ENCODE results near the gene SIVA1. TPM values are rescaled to one million over a fixed set of nuclear protein-coding genes. Genes with fewer than 3 reads are reported as not detected.

The SIVA1 gene
- polyA plus RNA-seq, 1 of the 3 experiments (the other 2 are of a cell fraction) = 137 TPM

DNA sequence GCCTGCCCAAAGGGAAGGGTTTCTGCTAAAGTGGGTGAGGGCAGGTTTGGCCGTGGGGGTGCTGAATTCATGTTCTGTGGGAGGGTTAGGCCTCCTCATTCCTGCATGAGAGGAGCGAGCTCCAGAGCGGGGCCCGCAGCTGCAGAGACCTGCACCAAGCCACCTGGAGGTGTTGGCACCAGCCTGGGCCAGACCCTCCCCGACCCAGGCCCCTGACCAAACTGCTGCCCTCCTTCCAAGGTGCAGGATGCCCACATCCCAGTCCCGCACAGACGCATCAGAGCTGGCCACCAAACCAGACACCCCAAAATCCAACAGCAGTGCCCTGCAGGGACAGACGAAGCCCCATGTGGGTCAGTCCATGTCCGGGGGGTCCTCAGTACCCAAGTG is 18.4 kb upstream of the SIVA1 start:
- H4K20me1 ChIP-seq (ENCODE audit: insufficient read depth) = no peaks in the 10 kb centered on the region
- POLR2A ChIA-PET = no interaction called here
- no peak overlapping the region for H3K9ac ChIP-seq
- no peaks in the 10 kb centered on the region for H3K9me2 ChIP-seq
- H3K27me3 ChIP-seq (ENCODE audit: insufficient read depth) = no peaks in the 10 kb centered on the region
- no peaks in the 10 kb centered on the region for H3K79me2 ChIP-seq (ENCODE audit: insufficient read depth)
- CTCF ChIA-PET = interaction anchor here (1.2 to 4.4 kb wide), 4 partner anchors 10 to 41 kb away, joined by 3 to 21 read pairs (median 6); partner anchors contain the start of gene ADSS1
- TF ChIP-seq ELF1 (IDR thresholded peaks at IDR 0.05) = no peak
- no peak for TF ChIP-seq FOSL2 (IDR thresholded peaks at IDR 0.05; ENCODE audit: borderline replicate concordance, low read depth)
- TF ChIP-seq NFIC (IDR thresholded peaks at IDR 0.05; ENCODE audit: borderline replicate concordance) = no peak
- TF ChIP-seq, protein P1, sequence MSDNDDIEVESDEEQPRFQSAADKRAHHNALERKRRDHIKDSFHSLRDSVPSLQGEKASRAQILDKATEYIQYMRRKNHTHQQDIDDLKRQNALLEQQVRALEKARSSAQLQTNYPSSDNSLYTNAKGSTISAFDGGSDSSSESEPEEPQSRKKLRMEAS (IDR thresholded peaks at IDR 0.05; ENCODE audit: low read depth) = no peak
- no peak for TF ChIP-seq CTCF (IDR thresholded peaks at IDR 0.05)
- TF ChIP-seq PBX3 (IDR thresholded peaks at IDR 0.05) = no peak
- TF ChIP-seq RCOR1 (IDR thresholded peaks at IDR 0.05; ENCODE audit: low read length) = no peak
- TF ChIP-seq, protein P2, sequence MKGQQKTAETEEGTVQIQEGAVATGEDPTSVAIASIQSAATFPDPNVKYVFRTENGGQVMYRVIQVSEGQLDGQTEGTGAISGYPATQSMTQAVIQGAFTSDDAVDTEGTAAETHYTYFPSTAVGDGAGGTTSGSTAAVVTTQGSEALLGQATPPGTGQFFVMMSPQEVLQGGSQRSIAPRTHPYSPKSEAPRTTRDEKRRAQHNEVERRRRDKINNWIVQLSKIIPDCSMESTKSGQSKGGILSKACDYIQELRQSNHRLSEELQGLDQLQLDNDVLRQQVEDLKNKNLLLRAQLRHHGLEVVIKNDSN (IDR thresholded peaks at IDR 0.05; ENCODE audit: borderline replicate concordance, low read depth) = no peak
- TF ChIP-seq CHD2 (IDR thresholded peaks at IDR 0.05; ENCODE audit: low read length, partially characterized antibody) = no peak
- 72% methylated on average over 4 of the region's 9 CpGs for WGBS (ENCODE audit: low lambda C conversion rate)
- H2AFZ ChIP-seq (ENCODE audit: low read depth) = no peak overlapping the region
- no peaks in the 10 kb centered on the region for H3K9me3 ChIP-seq
- no peak overlapping the region for H3K4me3 ChIP-seq (ENCODE audit: low read depth in 2 of 2, low read length in 1 of 2)
- H3K4me1 ChIP-seq (ENCODE audit: control insufficient read depth in 1 of 2, insufficient read depth in 2 of 2, low read depth in 1 of 2, low read length in 1 of 2) = peaks cover 0 to 6% of the 10 kb centered on the region in 2 experiments; a peak in 1 of 4 replicates
- no peaks in the 10 kb centered on the region for H3F3A ChIP-seq (replicated peaks; ENCODE audit: insufficient read depth)
- no peak for DNase-seq
- no peak overlapping the region for H3K27ac ChIP-seq (ENCODE audit: low read depth in 2 of 2, low read length in 1 of 2)
- no peaks in the 10 kb centered on the region for H3K36me3 ChIP-seq (replicated peaks in 1 of 2; ENCODE audit: control insufficient read depth in 1 of 2, insufficient read depth in 2 of 2, low read length in 1 of 2)
- no peak overlapping the region for H3K4me2 ChIP-seq

DNA sequence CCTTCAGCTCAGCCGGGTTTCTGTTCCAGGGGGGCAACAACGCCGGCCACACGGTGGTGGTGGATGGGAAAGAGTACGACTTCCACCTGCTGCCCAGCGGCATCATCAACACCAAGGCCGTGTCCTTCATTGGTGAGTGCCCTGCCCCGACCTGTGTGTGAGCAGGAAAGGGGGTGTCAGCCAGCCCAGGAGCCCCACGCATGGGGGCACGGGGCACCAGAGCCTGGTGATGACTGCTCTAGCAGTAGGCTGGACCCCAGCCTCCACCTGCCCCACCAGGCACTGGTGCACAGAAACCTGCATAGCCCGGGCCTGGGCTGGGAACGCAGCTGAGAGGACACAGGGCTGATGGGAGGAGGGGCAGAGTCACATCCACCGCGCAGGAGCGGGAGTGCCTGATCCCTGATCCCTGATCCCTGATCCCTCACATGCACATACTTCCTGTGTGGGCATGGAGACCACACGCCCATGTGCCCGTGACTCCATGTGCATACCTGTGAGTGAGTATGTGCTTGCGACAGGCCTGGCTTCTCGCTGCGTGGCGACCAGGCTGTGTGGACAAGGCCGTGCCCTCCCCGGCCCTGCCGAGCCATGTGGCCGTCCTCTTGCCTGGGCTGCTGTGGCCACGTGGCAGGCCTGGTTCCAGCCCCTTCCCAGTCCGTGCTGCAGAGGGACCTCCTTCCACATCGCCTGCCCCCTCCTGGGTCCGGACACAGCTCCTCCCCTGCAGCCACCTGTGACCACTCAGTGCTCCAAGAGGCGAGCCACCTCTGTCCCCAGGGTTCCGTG is 17.8 kb upstream of the SIVA1 start:
- DNase-seq = no peak
- no peaks in the 10 kb centered on the region for H3F3A ChIP-seq (replicated peaks; ENCODE audit: insufficient read depth)
- no peaks in the 10 kb centered on the region for H3K9me2 ChIP-seq
- no peaks in the 10 kb centered on the region for H3K9me3 ChIP-seq
- H3K4me2 ChIP-seq = no peak overlapping the region
- H3K36me3 ChIP-seq (replicated peaks in 1 of 2; ENCODE audit: control insufficient read depth in 1 of 2, insufficient read depth in 2 of 2, low read length in 1 of 2) = no peaks in the 10 kb centered on the region
- POLR2A ChIA-PET = no interaction called here
- H3K27me3 ChIP-seq (ENCODE audit: insufficient read depth) = no peaks in the 10 kb centered on the region
- no peak overlapping the region for H2AFZ ChIP-seq (ENCODE audit: low read depth)
- CTCF ChIA-PET = interaction anchor here (1.2 to 4.4 kb wide), 4 partner anchors 11 to 41 kb away, joined by 3 to 21 read pairs (median 6); partner anchors contain the start of gene ADSS1
- H3K9ac ChIP-seq = no peak overlapping the region
- H4K20me1 ChIP-seq (ENCODE audit: insufficient read depth) = no peaks in the 10 kb centered on the region
- H3K27ac ChIP-seq (ENCODE audit: low read depth in 2 of 2, low read length in 1 of 2) = no peak overlapping the region
- no peak overlapping the region for H3K4me3 ChIP-seq (ENCODE audit: low read depth in 2 of 2, low read length in 1 of 2)
- peaks cover 0 to 6% of the 10 kb centered on the region in 2 experiments; a peak in 1 of 4 replicates for H3K4me1 ChIP-seq (ENCODE audit: control insufficient read depth in 1 of 2, insufficient read depth in 2 of 2, low read depth in 1 of 2, low read length in 1 of 2)
- H3K79me2 ChIP-seq (ENCODE audit: insufficient read depth) = no peaks in the 10 kb centered on the region
- WGBS (ENCODE audit: low lambda C conversion rate) = 88% methylated on average over 11 of the region's 31 CpGs
- TF ChIP-seq PBX3 (IDR thresholded peaks at IDR 0.05) (no peak), MEF2A (IDR thresholded peaks at IDR 0.05; ENCODE audit: borderline replicate concordance, low read depth) (no peak), TEAD4 (IDR thresholded peaks at IDR 0.05; ENCODE audit: borderline replicate concordance, insufficient read depth) (no peak), MXI1 (IDR thresholded peaks at IDR 0.05; ENCODE audit: low read depth, low read length) (no peak), YY1 (IDR thresholded peaks at IDR 0.05; ENCODE audit: low read depth) (no peak), SMC3 (IDR thresholded peaks at IDR 0.05; ENCODE audit: low read depth, low read length) (no peak), RFX5 (IDR thresholded peaks at IDR 0.05; ENCODE audit: low read length) (no peak), EZH2phosphoT487 (IDR thresholded peaks at IDR 0.05; ENCODE audit: borderline replicate concordance, low read depth) (no peak), NRF1 (IDR thresholded peaks at IDR 0.05; ENCODE audit: low read depth, low read length) (no peak), GABPA (IDR thresholded peaks at IDR 0.05; ENCODE audit: low read depth) (no peak)
- TF ChIP-seq, protein P1 (IDR thresholded peaks at IDR 0.05; ENCODE audit: low read depth) = no peak
- TF ChIP-seq, protein P2 (IDR thresholded peaks at IDR 0.05; ENCODE audit: borderline replicate concordance, low read depth) = no peak
- TF ChIP-seq, protein P3, sequence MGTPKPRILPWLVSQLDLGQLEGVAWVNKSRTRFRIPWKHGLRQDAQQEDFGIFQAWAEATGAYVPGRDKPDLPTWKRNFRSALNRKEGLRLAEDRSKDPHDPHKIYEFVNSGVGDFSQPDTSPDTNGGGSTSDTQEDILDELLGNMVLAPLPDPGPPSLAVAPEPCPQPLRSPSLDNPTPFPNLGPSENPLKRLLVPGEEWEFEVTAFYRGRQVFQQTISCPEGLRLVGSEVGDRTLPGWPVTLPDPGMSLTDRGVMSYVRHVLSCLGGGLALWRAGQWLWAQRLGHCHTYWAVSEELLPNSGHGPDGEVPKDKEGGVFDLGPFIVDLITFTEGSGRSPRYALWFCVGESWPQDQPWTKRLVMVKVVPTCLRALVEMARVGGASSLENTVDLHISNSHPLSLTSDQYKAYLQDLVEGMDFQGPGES (IDR thresholded peaks at IDR 0.05; ENCODE audit: low read depth, low read length) = no peak
